H9 (cell line): Measurements from ENCODE around the gene ANKHD1. TPM values are rescaled to one million over a fixed set of nuclear protein-coding genes. Genes with fewer than 3 reads are reported as not detected.
A peak's percentile ranks its signal among the peaks of the same experiment; 100 is the strongest.

Source experiments
- DNase-seq: peaks from one replicate; pipeline ENCODE4 v3.0.0-alpha.2; 2017
- H2AFZ ChIP-seq: one replicate; pipeline ENCODE4 v1.6.1; 2013; ENCODE audit warnings: mild to moderate bottlenecking, low read length, control low read depth, moderate library complexity
- H2AK5ac ChIP-seq: 2 replicates; pipeline ENCODE4 v1.6.1; 2013; ENCODE audit warnings: low read length, control low read depth, mixed read lengths; ENCODE audit not compliant: insufficient read length
- H2BK120ac ChIP-seq: one replicate; pipeline ENCODE4 v1.6.1; 2013; ENCODE audit warnings: low read depth, mild to moderate bottlenecking, low read length, control low read depth, inconsistent platforms; ENCODE audit not compliant: poor library complexity, severe bottlenecking
- H2BK12ac ChIP-seq: 2 replicates; pipeline ENCODE4 v1.6.1; 2013; ENCODE audit warnings: low read length, control low read depth, mixed read lengths, low read depth; ENCODE audit not compliant: insufficient read length
- H2BK15ac ChIP-seq: 2 replicates; pipeline ENCODE4 v1.6.1; 2013; ENCODE audit warnings: low read depth, low read length, control low read depth
- H2BK20ac ChIP-seq: one replicate; pipeline ENCODE4 v1.6.1; 2013; ENCODE audit warnings: low read depth, mild to moderate bottlenecking, low read length, control low read depth, inconsistent platforms; ENCODE audit not compliant: poor library complexity, severe bottlenecking
- H2BK5ac ChIP-seq: 2 replicates; pipeline ENCODE4 v1.6.1; 2013; ENCODE audit warnings: low read length, control low read depth, mixed read lengths; ENCODE audit not compliant: insufficient read length
- H3K14ac ChIP-seq: 2 replicates; pipeline ENCODE4 v1.6.1; 2013; ENCODE audit warnings: low read length, control low read depth; ENCODE audit not compliant: insufficient read depth
- H3K18ac ChIP-seq: 2 replicates; pipeline ENCODE4 v1.6.1; 2013; ENCODE audit warnings: low read depth, mild to moderate bottlenecking, mixed read lengths, low read length, control low read depth; ENCODE audit not compliant: insufficient read length
- H3K23ac ChIP-seq: 2 replicates; pipeline ENCODE4 v1.6.1; 2013; ENCODE audit warnings: low read length, control low read depth, mixed read lengths, low read depth; ENCODE audit not compliant: insufficient read length
- H3K23me2 ChIP-seq: 2 replicates; pipeline ENCODE4 v1.6.1; 2013; ENCODE audit warnings: low read depth, mild to moderate bottlenecking, mixed read lengths, low read length, control low read depth; ENCODE audit not compliant: insufficient read length, poor library complexity, severe bottlenecking
- H3K27ac ChIP-seq: 2 replicates; pipeline ENCODE4 v1.5.1; 2013; ENCODE audit warnings: low read length, control low read depth, mixed read lengths, low read depth; ENCODE audit not compliant: insufficient read length
- H3K27me3 ChIP-seq: 2 replicates; pipeline ENCODE4 v1.6.1; 2013; ENCODE audit warnings: low read length, control low read depth, inconsistent platforms; ENCODE audit not compliant: insufficient read depth
- H3K4ac ChIP-seq: 2 replicates; pipeline ENCODE4 v1.6.1; 2013; ENCODE audit warnings: low read depth, mild to moderate bottlenecking, control low read depth, inconsistent platforms, low read length, moderate library complexity
- H3K4me1 ChIP-seq: 2 replicates; pipeline ENCODE4 v1.6.1; 2013; ENCODE audit warnings: low read length, control low read depth, inconsistent platforms; ENCODE audit not compliant: insufficient read depth
- H3K4me2 ChIP-seq: 2 replicates; pipeline ENCODE4 v1.6.1; 2013; ENCODE audit warnings: low read length, control low read depth, mixed read lengths; ENCODE audit not compliant: insufficient read length, insufficient read depth
- H3K56ac ChIP-seq: 2 replicates; pipeline ENCODE4 v1.6.1; 2013; ENCODE audit warnings: low read depth, mild to moderate bottlenecking, mixed read lengths, low read length, control low read depth; ENCODE audit not compliant: insufficient read length
- H3K79me1 ChIP-seq: 2 replicates; pipeline ENCODE4 v1.6.1; 2013; ENCODE audit warnings: low read depth, mild to moderate bottlenecking, moderate library complexity, low read length, control low read depth, inconsistent platforms; ENCODE audit not compliant: insufficient read depth, poor library complexity, severe bottlenecking
- H3K79me2 ChIP-seq: 2 replicates; pipeline ENCODE4 v1.6.1; 2013; ENCODE audit warnings: low read length, control low read depth, inconsistent platforms; ENCODE audit not compliant: insufficient read depth
- H3K9ac ChIP-seq: 2 replicates; pipeline ENCODE4 v1.6.1; 2013; ENCODE audit warnings: low read length, control low read depth, mixed read lengths; ENCODE audit not compliant: insufficient read length; ENCODE audit errors: extremely low read depth
- H3K9me3 ChIP-seq: one replicate; pipeline ENCODE4 v1.6.1; 2013; ENCODE audit warnings: low read depth, low read length, inconsistent platforms; ENCODE audit not compliant: control insufficient read depth
- H3T11ph ChIP-seq: one replicate; pipeline ENCODE4 v1.6.1; 2013; ENCODE audit warnings: mild to moderate bottlenecking, low read length, control low read depth, inconsistent platforms
- H4K20me1 ChIP-seq: one replicate; pipeline ENCODE4 v1.6.1; 2013; ENCODE audit not compliant: control insufficient read depth, insufficient read length, insufficient read depth
- H4K5ac ChIP-seq: 2 replicates; pipeline ENCODE4 v1.6.1; 2013; ENCODE audit warnings: low read depth, mild to moderate bottlenecking, mixed read lengths, low read length, control low read depth; ENCODE audit not compliant: insufficient read length
- H4K8ac ChIP-seq: replicated peaks from 2 replicates; pipeline ENCODE4 v1.6.1; 2013; ENCODE audit warnings: low read length, control low read depth, mixed read lengths, low read depth; ENCODE audit not compliant: insufficient read length
- H4K91ac ChIP-seq: 2 replicates; pipeline ENCODE4 v1.6.1; 2013; ENCODE audit warnings: low read depth, mild to moderate bottlenecking, moderate library complexity, mixed read lengths, low read length, control low read depth; ENCODE audit not compliant: insufficient read length
- H3K27ac Mint-ChIP-seq, 3 experiments: 2 replicates in 2 of 3; 3 replicates in 1 of 3; pipeline ENCODE4 v1.8.0; 2020 to 2021; ENCODE audit warnings: mixed read lengths in 3 of 3, mild to moderate bottlenecking in 1 of 3, moderate library complexity in 1 of 3
- H3K27me3 Mint-ChIP-seq: 2 replicates; pipeline ENCODE4 v1.8.0; 2021; ENCODE audit warnings: low read depth, mild to moderate bottlenecking, moderate library complexity, mixed read lengths
- H3K36me3 Mint-ChIP-seq, 3 experiments: 2 replicates in 2 of 3; 3 replicates in 1 of 3; pipeline ENCODE4 v1.8.0; 2020 to 2021; ENCODE audit warnings: low read depth in 3 of 3, mixed read lengths in 3 of 3; ENCODE audit not compliant: insufficient read depth in 1 of 3
- H3K4me1 Mint-ChIP-seq, 2 experiments: 2 replicates each; pipeline ENCODE4 v1.8.0; 2020; ENCODE audit warnings: mixed read lengths in 2 of 2
- H3K4me3 Mint-ChIP-seq, 2 experiments: 2 replicates in 1 of 2; 3 replicates in 1 of 2; pipeline ENCODE4 v1.8.0; 2020 to 2021; ENCODE audit warnings: mild to moderate bottlenecking in 2 of 2, mixed read lengths in 2 of 2, moderate library complexity in 1 of 2
- H3K9me3 Mint-ChIP-seq, 2 experiments: 2 replicates in 1 of 2; 3 replicates in 1 of 2; pipeline ENCODE4 v1.8.0; 2020; ENCODE audit warnings: mild to moderate bottlenecking in 2 of 2, mixed read lengths in 2 of 2, moderate library complexity in 1 of 2
- WGBS: extraction: QIAGEN DNeasy Blood & Tissue Kit; methylation state at CpG from one replicate; pipeline ENCODE4 v1.1.7; 2013; ENCODE audit warnings: missing lambda C conversion rate, low lambda C conversion rate, mixed read lengths; ENCODE audit not compliant: insufficient read length; ENCODE audit errors: extremely low coverage; 5-methylcytosine and 5-hydroxymethylcytosine counted together
- total RNA-seq: library from RNA; stranded (reverse); gene quantifications from 2 replicates; pipeline ENCODE4 v1.2.1, GENCODE V29; 2021
- TF ChIP-seq, protein P1 (sequence below): fragments of 200-600 bp; sonication (generic); conservative IDR thresholded peaks from 3 replicates; pipeline ENCODE4 v1.8.0; 2021; ENCODE audit warnings: antibody characterized with exemption, mild to moderate bottlenecking

ANKHD1 gene
- total RNA-seq, 1 experiment from 2014 or later, result 105 TPM

DNA sequence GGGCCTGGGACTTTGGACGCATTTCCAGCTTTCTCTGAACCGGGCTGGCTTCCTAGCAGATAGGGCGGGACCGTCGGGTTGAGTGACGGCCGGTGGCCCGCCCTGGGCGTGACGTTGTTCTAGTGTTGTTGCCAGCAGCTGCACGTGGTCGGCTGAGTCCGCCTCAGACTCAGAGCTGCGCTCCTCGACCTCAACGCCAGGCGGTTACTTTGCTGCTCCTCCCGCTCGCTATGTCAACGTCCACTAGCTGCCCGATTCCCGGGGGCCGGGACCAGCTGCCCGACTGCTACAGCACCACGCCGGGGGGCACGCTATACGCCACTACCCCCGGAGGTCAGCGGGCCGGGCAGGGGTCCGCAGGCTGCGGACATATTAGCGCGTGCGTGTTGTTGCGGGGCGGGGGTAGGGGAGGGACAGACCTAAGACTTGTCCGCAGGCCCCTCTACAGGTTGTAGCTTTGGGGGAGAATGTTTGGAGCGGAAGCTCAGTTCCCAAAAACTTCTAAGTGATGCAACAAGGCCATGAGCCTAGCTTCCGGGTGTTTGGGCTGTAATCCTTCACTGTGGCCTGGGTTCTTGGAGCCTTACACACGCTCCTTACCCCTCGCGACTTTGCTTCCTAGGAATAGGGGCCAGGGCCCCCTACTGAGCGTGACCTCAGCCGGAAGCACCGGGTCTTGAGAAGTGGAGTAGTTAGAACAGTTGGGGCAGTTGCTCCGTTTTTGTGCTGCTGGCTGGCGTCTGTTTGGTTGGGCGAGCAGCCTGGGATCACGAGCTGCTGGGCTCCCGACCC, 146.1 kb downstream of the ANKHD1 start, which contains the start of gene EIF4EBP3:
Gene EIF4EBP3 (plus strand): TSS at position 155 of the 792 bp plus-strand sequence. CDS start 76 bp downstream, at position 231.
- Histone ChIP-seq H2AK5ac (no peak within 1 kb of the TSS), H4K8ac (no peak within 1 kb of the TSS), H3T11ph (no peak within 1 kb of the TSS), H3K14ac (peak within 1 kb of the TSS; percentile 51), H3K27me3 (no peaks in the 10 kb centered on the region), H2AFZ (no peak within 1 kb of the TSS), H3K79me2 (no peaks in the 10 kb centered on the region), H2BK15ac (no peak within 1 kb of the TSS), H3K9ac (peak within 1 kb of the TSS; percentile 17), H3K18ac (peak within 1 kb of the TSS; percentile 65), H3K27ac (peak within 1 kb of the TSS; percentile 19), H3K56ac (no peak within 1 kb of the TSS), H3K4me2 (peak within 1 kb of the TSS; percentile 81), H3K4ac (no peak within 1 kb of the TSS; the same call in 1 of the 2 replicates), H3K23ac (no peak within 1 kb of the TSS), H3K79me1 (no peaks in the 10 kb centered on the region), H4K91ac (no peak within 1 kb of the TSS), H4K5ac (no peak within 1 kb of the TSS), H3K9me3 (no peaks in the 10 kb centered on the region), H3K4me1 (0 out of 2 replicates have a peak, but pooled peaks cover 7% of the 10 kb centered on the region), H2BK20ac (no peak within 1 kb of the TSS), H2BK5ac (no peak within 1 kb of the TSS), H2BK12ac (no peak within 1 kb of the TSS), H2BK120ac (no peak within 1 kb of the TSS), H4K20me1 (no peaks in the 10 kb centered on the region), H3K23me2 (peaks cover 7% of the 10 kb centered on the region)
- Mint-ChIP-seq H3K4me3 (peak within 1 kb of the TSS; percentile 73 to 79), H3K36me3 (peaks cover 19 to 65% (median 37%) of the 10 kb centered on the region in 3 experiments; a peak in 6 of 7 replicates), H3K27ac (peak within 1 kb of the TSS; percentile 95 to 99 (median 99); a peak in 6 of 7 replicates), H3K9me3 (no peaks in the 10 kb centered on the region), H3K27me3 (no peaks in the 10 kb centered on the region), H3K4me1 (peaks cover 23 to 26% of the 10 kb centered on the region in 2 experiments)
- TF ChIP-seq, protein P1, sequence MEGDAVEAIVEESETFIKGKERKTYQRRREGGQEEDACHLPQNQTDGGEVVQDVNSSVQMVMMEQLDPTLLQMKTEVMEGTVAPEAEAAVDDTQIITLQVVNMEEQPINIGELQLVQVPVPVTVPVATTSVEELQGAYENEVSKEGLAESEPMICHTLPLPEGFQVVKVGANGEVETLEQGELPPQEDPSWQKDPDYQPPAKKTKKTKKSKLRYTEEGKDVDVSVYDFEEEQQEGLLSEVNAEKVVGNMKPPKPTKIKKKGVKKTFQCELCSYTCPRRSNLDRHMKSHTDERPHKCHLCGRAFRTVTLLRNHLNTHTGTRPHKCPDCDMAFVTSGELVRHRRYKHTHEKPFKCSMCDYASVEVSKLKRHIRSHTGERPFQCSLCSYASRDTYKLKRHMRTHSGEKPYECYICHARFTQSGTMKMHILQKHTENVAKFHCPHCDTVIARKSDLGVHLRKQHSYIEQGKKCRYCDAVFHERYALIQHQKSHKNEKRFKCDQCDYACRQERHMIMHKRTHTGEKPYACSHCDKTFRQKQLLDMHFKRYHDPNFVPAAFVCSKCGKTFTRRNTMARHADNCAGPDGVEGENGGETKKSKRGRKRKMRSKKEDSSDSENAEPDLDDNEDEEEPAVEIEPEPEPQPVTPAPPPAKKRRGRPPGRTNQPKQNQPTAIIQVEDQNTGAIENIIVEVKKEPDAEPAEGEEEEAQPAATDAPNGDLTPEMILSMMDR, result peak; percentile 64
- WGBS, result no CpG with 5 or more reads among the region's 52 CpGs
- peak; percentile 99 for DNase-seq
